HepG2 (cell line): ENCODE measurements around the gene HEPACAM. TPM values are rescaled to one million over a fixed set of nuclear protein-coding genes. Genes with fewer than 3 reads are reported as not detected.

Experiments
- ATAC-seq: fragments of 200-7000 bp; cut with Tn5 transposase; 3 replicates; pipeline ENCODE4 v1.9.1; 2020; ENCODE audit warnings: mild to moderate bottlenecking, moderate library complexity
- BruUV-seq: library from RNA; stranded (reverse); fragments of 400-500 nt; replicated peaks from 2 replicates; lab custom pipeline; 2021; lab: Mats Ljungman, UMichigan
- CTCF ChIA-PET: fragments of 300-600 bp; formaldehyde crosslinking; extraction: SDS; loops from one replicate; lab custom pipeline; 2021; ENCODE audit warnings: low total read pairs, inconsistent platforms, low intra/inter-chr PET ratio; lab: Yijun Ruan, JAX
- POLR2A ChIA-PET: fragments of 350-600 bp; sonication (Branson Sonifier 250); formaldehyde crosslinking; loops from one replicate; lab custom pipeline; 2020; ENCODE audit warnings: antibody characterized with exemption, inconsistent platforms; lab: Yijun Ruan, JAX
- DNase-seq: peaks from one replicate; pipeline ENCODE4 v3.0.0-alpha.2; 2015; ENCODE audit warnings: low spot score
- FAIRE-seq: peaks from 3 replicates; lab custom pipeline; 2011; peaks lifted over from hg19 to GRCh38; lab: Jason Lieb, UNC
- H2AFZ ChIP-seq: one replicate; pipeline ENCODE4 v1.6.1; 2011; ENCODE audit warnings: low read length, inconsistent platforms
- H3K27ac ChIP-seq: fragments of 300-600 bp; 3 replicates; pipeline ENCODE4 v1.8.0; 2011; ENCODE audit warnings: mixed run types, mild to moderate bottlenecking, mixed read lengths, low read length, inconsistent platforms; ENCODE audit not compliant: insufficient read depth; ENCODE audit errors: extremely low read length
- H3K27me3 ChIP-seq, 2 experiments: fragments of 200-600 bp in 1 of 2; 2 replicates in 1 of 2; 3 replicates in 1 of 2; pipeline versions ENCODE4 v1.6.0 to v1.8.0; 2011; ENCODE audit warnings: low read length in 2 of 2, mild to moderate bottlenecking in 2 of 2, moderate library complexity in 2 of 2, inconsistent platforms in 1 of 2; ENCODE audit not compliant: insufficient read depth in 2 of 2, control insufficient read depth in 1 of 2
- H3K36me3 ChIP-seq, 2 experiments: fragments of 200-600 bp in 1 of 2; replicated peaks in 1 of 2; 2 replicates in 1 of 2; 3 replicates in 1 of 2; pipeline versions ENCODE4 v1.5.1 to v1.8.0; 2011; ENCODE audit warnings: low read length in 2 of 2, inconsistent platforms in 1 of 2; ENCODE audit not compliant: insufficient read depth in 2 of 2, control insufficient read depth in 1 of 2
- H3K4me1 ChIP-seq: 2 replicates; pipeline ENCODE4 v1.5.1; 2012; ENCODE audit warnings: low read length, inconsistent platforms; ENCODE audit not compliant: insufficient read depth
- H3K4me2 ChIP-seq: 2 replicates; pipeline ENCODE4 v1.6.0; 2011; ENCODE audit warnings: low read depth, low read length, inconsistent platforms
- H3K4me3 ChIP-seq, 3 experiments: fragments of 200-600 bp in 1 of 3; sonication (generic), shearing (Covaris generic) in 1 of 3; replicated peaks in 1 of 3; 2 replicates each; pipeline ENCODE4 v1.5.1; 2011 to 2016; ENCODE audit warnings: low read length in 3 of 3, inconsistent platforms in 2 of 3, low read depth in 2 of 3, mild to moderate bottlenecking in 2 of 3, control low read depth in 1 of 3, mixed read lengths in 1 of 3; ENCODE audit not compliant: insufficient read depth in 1 of 3
- H3K79me2 ChIP-seq: one replicate; pipeline ENCODE4 v1.6.1; 2011; ENCODE audit warnings: low read length, inconsistent platforms; ENCODE audit not compliant: insufficient read depth
- H3K9ac ChIP-seq: 2 replicates; pipeline ENCODE4 v1.6.0; 2011; ENCODE audit warnings: mild to moderate bottlenecking, low read depth, low read length, inconsistent platforms; ENCODE audit not compliant: insufficient read depth
- H3K9me3 ChIP-seq: 2 replicates; pipeline ENCODE4 v1.5.1; 2012; ENCODE audit warnings: mild to moderate bottlenecking, low read length
- H4K20me1 ChIP-seq: 2 replicates; pipeline ENCODE4 v1.6.0; 2011; ENCODE audit warnings: inconsistent platforms, mild to moderate bottlenecking, low read length, moderate library complexity; ENCODE audit not compliant: insufficient read depth
- ATF2 ChIP-seq: sonication (generic); formaldehyde crosslinking; IDR thresholded peaks from 2 replicates; pipeline ENCODE4 v1.4.0; 2020; ENCODE audit warnings: missing genetic modification reagents
- DDIT3 ChIP-seq: sonication (generic); formaldehyde crosslinking; IDR thresholded peaks from 2 replicates; pipeline ENCODE4 v1.4.0; 2020; ENCODE audit warnings: mild to moderate bottlenecking, missing genetic modification reagents
- FOXA1 ChIP-seq, 2 experiments: fragments of 450-650 bp in 1 of 2; sonication (generic) in 1 of 2; formaldehyde crosslinking in 1 of 2; IDR thresholded peaks; 2 replicates each; pipeline versions ENCODE4 v1.4.0 to v1.6.1; 2016 to 2020; ENCODE audit warnings: missing genetic modification reagents in 1 of 2
- FOXC1 ChIP-seq: sonication (generic); formaldehyde crosslinking; IDR thresholded peaks from 2 replicates; pipeline ENCODE4 v1.8.0; 2022; ENCODE audit warnings: mild to moderate bottlenecking, missing genetic modification reagents, borderline replicate concordance
- FOXO1 ChIP-seq: sonication (generic); formaldehyde crosslinking; IDR thresholded peaks from 2 replicates; pipeline ENCODE4 v1.4.0; 2020; ENCODE audit warnings: missing genetic modification reagents
- GABPB1 ChIP-seq: IDR thresholded peaks from 2 replicates; pipeline ENCODE4 v1.6.1; 2016; ENCODE audit warnings: mild to moderate bottlenecking, missing genetic modification reagents, moderate library complexity, missing compliant biosample characterization
- GTF2F1 ChIP-seq: fragments of 150-350 bp; IDR thresholded peaks from 2 replicates; pipeline ENCODE4 v1.6.1; 2014; ENCODE audit warnings: low read length
- MLXIP ChIP-seq: sonication (generic); formaldehyde crosslinking; IDR thresholded peaks from 2 replicates; pipeline ENCODE4 v1.9.0; 2021; ENCODE audit warnings: missing genetic modification reagents, borderline replicate concordance
- SNAPC2 ChIP-seq: sonication (generic); formaldehyde crosslinking; IDR thresholded peaks from 2 replicates; pipeline ENCODE4 v1.8.1; 2022; ENCODE audit warnings: mild to moderate bottlenecking, missing genetic modification reagents
- SRSF1 ChIP-seq: fragments of 200-400 bp; formaldehyde crosslinking; optimal IDR thresholded peaks from 2 replicates; pipeline ENCODE3; 2017; ENCODE audit warnings: mild to moderate bottlenecking, low read depth, low read length, moderate library complexity
- ZNF275 ChIP-seq: sonication (generic); formaldehyde crosslinking; IDR thresholded peaks from 2 replicates; pipeline ENCODE4 v1.8.0; 2022; ENCODE audit warnings: missing genetic modification reagents, mild to moderate bottlenecking, inconsistent platforms, borderline replicate concordance
- ZNF703 ChIP-seq: sonication (generic); formaldehyde crosslinking; IDR thresholded peaks from 2 replicates; pipeline ENCODE4 v1.5.1; 2020; ENCODE audit warnings: missing genetic modification reagents, mild to moderate bottlenecking, moderate library complexity, borderline replicate concordance
- WGBS: methylation state at CpG from one replicate; pipeline ENCODE4 v1.1.6; 2017; ENCODE audit warnings: low lambda C conversion rate; 5-methylcytosine and 5-hydroxymethylcytosine counted together
- in situ Hi-C: cut with HindIII; loops from 2 replicates; pipeline ENCODE4 v1.10.0; 2017; ENCODE audit warnings: low pct_unique_long_range_greater_than_20kb; ENCODE audit not compliant: extremely low pct_ligation_motif_present
- intact Hi-C: fragments of 100-400 bp; cut with micrococcal nuclease; formaldehyde crosslinking; loops from one replicate; pipeline ENCODE4 v1.10.0; 2022; ENCODE audit not compliant: unreplicated experiment
- polyA plus RNA-seq, 8 experiments: library from polyadenylated mRNA; depleted of rRNA in 3 of 8; stranded (reverse) in 7 of 8; unstranded in 1 of 8; fragments of >200 nt; fragmentation: Illumina TruSeq in 4 of 8; extraction: Trizol in 4 of 8; gene quantifications; 2 replicates each; pipeline versions ENCODE4 v1.2.1 to v1.2.3, GENCODE V29; 2011 to 2016; ENCODE audit warnings: low read depth in 4 of 8, missing spikeins in 1 of 8, mixed read lengths in 1 of 8; ENCODE audit not compliant: insufficient read depth in 1 of 8
- total RNA-seq, 5 experiments: library from RNA; depleted of rRNA; stranded (reverse); fragments of >200 nt; fragmentation: Illumina TruSeq; extraction: Trizol; gene quantifications; 2 replicates each; pipeline ENCODE4 v1.2.3, GENCODE V29; 2016; ENCODE audit warnings: low read depth in 1 of 5

The HEPACAM gene
- total and polyA plus RNA-seq, 2 of the 13 experiments (the other 11 are each of a cell fraction or from before 2014, with no cell fraction given): 66.9 to 121 TPM

- TF ChIP-seq DDIT3 (no peak), GABPB1 (CRISPR knock-in tag) (no peak), SNAPC2 (CRISPR knock-in tag) (no peak), FOXA1 (IDR thresholded peaks at IDR 0.05) (no peak), FOXA1 (CRISPR knock-in tag; IDR thresholded peaks at IDR 0.05) (no peak), ZNF275 (CRISPR knock-in tag) (no peak), FOXC1 (CRISPR knock-in tag) (no peak), SRSF1 (no peak), ZNF703 (CRISPR knock-in tag) (no peak), GTF2F1 (no peak), FOXO1 (CRISPR knock-in tag) (no peak)
These were observed 48.6 kb upstream of the HEPACAM start (continued) for GRCh38 chr11:124984512-124984854.

- Histone ChIP-seq H3K79me2 (no peaks in the 10 kb centered on the region), H3K9me3 (peaks cover 8% of the 10 kb centered on the region; the same call in 1 of the 2 replicates), H3K27me3 (no peaks in the 10 kb centered on the region), H2AFZ (no peak overlapping the region), H4K20me1 (no peaks in the 10 kb centered on the region), H3K4me1 (no peaks in the 10 kb centered on the region), H3K36me3 (peaks cover 0 to 9% of the 10 kb centered on the region in 2 experiments; a peak in 2 of 5 replicates), H3K9ac (no peak overlapping the region), H3K4me3 (no peak overlapping the region), H3K4me2 (no peak overlapping the region), H3K27ac (no peak overlapping the region)
- ATAC-seq: no peak
- WGBS: 94% methylated on average over 13 of the region's 17 CpGs
- BruUV-seq: no TSS peak
- ChIA-PET CTCF (no interaction called here), POLR2A (no interaction called here)
- in situ Hi-C loops (no loop called here), intact Hi-C loops (no loop called here)
- no peak for DNase-seq
- no peak for FAIRE-seq
- no peak for TF ChIP-seq MLXIP (CRISPR knock-in tag)
- no peak for TF ChIP-seq ATF2 (CRISPR knock-in tag)
These were observed 48.0 kb upstream of the HEPACAM start for GRCh38 chr11:124983674-124984511.
